ENCODE data around the gene KPNA6.
"Not testable (repeated sequence)": the region's sequence is repeated elsewhere in the genome, so short reads cannot be mapped to it uniquely, and the experiment has no call there.

The KPNA6 gene

DNA sequence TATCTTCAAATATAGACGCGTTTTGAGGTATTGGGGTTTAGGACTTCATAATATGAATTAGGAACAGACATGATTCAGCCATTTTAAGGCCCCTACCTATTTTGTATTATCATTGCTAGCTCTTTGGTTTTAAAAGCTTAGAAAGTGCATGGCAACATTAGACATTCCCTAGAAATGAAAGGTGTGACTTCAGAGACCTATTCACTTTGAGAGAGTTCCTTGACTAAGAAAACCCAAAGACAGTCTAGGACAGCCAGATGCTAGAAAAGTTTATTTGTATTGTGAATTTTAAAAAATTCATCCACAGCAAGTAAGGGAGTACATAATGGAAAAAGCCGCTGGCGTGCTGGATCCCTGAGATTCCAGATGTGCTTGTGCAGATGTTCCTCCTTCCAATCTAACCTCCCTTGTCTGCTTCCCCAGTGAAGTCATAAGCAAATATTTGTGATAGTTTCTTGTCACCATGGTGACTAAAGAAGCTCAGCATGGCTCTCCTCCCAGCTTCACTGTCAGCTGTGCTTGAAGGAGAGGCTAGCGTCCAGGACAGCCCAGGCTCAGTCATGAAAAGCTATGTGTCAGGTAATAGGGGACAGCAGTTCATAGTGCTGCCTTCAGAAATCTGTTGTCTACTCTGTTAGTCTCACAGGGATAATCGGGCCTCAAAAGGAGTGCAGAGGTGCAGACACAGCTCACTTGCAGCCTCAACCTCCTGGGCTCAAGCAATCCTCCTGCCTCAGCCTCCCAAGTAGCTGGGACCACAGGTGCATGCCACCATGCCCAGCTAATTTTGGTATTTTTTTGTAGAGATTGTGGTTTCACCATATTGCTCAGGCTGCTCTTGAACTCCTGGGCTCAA, 34.8 kb downstream of the KPNA6 start:
- DNase-seq (ENCODE audit: low read depth, low spot score): no peak

DNA sequence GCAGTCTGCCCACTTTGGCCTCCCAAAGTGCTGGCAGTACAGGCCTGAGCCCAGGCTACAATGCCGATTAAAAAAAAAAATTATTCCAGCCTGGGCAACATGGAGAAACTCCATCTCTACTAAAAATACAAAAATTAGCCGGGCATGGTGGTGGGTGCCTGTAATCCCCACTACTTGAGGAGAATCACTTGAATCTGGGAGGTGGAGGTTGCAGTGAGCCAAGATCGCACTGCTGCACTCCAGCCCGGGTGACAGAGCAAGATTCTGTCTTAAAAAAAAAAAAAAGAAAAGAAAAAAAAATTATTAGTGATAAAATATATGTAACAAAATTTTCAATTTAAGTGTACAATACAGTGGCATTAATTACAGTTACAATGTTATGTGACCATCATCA, 35.4 kb downstream of the KPNA6 start:
- not testable (repeated sequence) for DNase-seq (ENCODE audit: low read depth, low spot score)

DNA sequence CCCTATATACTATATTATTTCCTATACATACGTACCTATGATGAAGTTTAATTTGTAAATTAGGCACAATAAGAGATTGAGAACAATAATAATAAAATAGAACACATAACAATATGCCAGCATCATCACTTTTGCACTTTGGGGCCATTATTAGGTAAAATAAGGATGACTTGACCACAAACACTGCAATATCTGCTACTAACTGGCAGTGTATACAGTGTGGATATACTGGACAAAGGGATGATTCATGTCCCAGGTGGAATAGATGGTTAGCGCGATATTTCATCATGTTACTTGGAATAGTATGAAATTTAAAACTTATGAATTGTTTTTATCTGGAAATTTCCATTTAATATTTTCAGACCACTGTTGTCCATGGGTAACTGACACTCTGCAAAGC, 36.2 kb downstream of the KPNA6 start:
- no peak for DNase-seq (ENCODE audit: low read depth, low spot score)

DNA sequence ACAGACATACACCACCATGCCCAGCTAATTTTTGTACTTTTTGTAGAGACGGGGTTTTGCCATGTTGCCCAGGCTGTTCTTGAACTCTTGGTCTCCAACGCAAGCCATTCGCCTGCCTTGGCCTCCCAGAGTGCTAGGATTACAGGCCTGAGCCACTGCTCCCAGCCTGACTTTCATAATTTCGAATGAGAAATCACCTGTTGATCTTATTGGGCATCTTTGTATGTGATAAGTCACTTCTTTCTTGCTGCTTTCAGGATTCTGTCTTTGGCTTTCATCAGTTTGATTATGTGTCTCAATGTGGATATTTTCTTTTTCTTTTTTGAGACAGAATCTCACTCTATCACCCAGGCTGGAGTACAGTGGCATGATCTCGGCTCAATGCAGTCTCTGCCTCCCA, 39.9 kb downstream of the KPNA6 start:
- not testable (repeated sequence) for DNase-seq (ENCODE audit: low read depth, low spot score)

DNA sequence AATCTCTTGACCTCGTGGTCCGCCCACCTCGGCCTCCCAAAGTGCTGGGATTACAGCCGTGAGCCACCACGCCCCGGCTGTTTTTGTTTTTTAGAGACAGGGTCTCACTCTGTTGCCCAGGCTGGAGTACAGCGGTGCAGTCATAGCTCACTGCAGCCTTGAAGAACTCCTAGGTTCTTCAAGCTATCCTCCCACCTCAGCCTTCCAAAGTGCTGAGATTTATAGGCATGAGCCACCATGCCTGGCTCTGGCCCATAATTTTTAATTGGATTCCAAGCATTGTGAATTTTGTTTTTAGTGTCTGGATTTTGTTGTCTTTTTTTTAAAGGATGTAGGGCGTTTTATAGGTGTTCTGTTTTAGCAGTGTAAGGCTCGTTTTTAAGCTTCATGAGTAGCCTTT, 43.0 kb downstream of the KPNA6 start:
- no peak for DNase-seq (ENCODE audit: low read depth, low spot score)

DNA sequence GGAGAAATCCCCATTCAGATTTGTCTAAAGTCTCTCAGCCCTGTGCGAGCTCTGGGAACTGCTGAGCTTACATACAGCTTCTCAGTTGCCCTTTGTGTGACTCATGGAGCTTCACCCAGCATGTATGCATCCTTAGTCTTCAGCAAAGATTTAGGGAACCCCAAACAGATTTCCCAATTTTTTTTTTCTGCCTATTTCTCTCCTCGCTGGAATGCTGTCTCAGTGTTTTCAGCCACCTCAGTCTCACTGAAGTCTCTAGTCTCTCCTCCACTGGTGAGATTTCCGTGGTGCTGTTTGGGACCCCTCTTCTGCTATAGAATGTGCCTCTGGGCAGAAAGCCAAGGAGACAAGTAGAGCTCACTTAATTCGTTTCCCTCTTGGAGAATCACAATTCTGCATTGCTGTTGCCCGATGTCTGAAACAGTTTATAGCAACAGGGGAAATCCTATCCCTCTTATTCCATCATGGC, 43.5 kb downstream of the KPNA6 start:
- DNase-seq (ENCODE audit: low read depth, low spot score): no peak

DNA sequence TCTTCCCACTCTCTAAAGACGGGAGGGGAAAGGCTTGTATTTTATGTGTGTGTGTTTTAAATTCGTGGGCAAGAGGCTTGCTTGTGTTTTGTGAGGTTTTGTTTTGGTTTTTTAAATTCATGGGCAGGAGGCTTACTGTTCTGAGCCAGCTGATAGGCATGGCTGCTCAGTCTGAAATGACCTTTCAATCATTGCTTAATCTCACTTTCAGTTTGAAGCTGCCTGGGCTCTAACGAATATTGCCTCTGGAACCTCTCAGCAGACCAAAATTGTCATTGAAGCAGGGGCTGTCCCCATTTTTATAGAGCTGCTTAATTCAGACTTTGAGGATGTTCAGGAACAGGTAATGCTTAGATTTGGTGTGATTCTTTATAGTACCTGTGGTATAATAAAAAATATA, 51.3 kb downstream of the KPNA6 start:
- DNase-seq (ENCODE audit: low read depth, low spot score): no peak

DNA sequence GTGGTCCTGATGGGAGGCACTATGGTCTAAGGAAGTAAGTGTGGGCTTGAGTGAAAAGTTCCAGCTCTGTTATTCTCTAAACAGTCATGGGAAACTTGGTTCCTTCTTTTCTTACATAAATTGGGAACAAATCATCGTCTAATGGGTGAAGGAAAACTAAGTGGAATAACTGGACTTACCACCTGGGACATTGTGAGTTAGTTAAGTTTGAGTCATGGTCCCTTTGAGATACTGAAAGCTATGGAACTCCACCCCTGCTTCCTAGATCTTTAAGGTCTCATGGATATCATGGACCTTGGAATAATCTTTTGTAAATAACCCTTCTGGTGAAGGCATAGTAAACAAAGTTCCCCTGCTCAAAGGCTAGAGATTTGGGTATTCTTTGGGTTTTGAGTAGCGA, 55.5 kb downstream of the KPNA6 start:
- DNase-seq (ENCODE audit: low read depth, low spot score): no peak

DNA sequence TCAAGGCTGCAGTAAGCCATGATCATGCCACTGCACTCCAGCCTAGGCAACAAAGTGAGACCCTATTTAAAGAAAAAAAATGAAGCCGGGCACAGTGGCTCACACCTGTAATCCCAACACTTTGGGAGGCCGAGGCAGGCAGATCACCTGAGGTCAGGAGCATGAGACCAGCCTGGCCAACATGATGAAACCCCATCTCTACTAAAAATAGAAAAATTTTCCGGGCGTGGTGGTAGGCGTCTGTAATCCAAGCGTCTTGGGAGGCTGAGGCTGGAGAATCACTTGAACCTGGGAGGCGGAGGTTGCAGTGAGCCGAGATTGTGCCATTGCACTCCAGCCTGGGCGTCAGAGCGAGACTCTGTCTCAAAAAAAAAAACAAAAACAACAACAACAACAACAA, 57.8 kb downstream of the KPNA6 start:
- DNase-seq (ENCODE audit: low read depth, low spot score): not testable (repeated sequence)

DNA sequence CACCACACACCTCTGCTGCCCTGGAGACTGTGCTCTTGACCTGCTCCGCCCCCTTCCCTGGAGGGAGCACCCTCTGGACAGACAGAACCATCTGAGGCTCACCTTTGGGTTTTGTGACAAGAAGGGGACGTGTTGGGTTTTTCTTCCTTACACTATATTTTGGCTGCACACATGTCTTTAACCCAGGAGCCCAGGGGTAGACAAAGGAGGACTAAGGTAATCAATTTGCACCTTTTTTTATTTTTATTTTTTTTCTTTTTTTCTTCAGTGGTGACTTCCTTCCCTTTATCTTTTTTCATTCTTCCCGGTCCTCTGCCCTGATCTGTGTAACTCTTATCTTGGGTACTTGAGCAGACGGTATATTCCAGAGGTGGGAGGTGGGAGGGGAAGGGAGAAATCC, 63.1 kb downstream of the KPNA6 start:
- DNase-seq (ENCODE audit: low read depth, low spot score): no peak

DNA sequence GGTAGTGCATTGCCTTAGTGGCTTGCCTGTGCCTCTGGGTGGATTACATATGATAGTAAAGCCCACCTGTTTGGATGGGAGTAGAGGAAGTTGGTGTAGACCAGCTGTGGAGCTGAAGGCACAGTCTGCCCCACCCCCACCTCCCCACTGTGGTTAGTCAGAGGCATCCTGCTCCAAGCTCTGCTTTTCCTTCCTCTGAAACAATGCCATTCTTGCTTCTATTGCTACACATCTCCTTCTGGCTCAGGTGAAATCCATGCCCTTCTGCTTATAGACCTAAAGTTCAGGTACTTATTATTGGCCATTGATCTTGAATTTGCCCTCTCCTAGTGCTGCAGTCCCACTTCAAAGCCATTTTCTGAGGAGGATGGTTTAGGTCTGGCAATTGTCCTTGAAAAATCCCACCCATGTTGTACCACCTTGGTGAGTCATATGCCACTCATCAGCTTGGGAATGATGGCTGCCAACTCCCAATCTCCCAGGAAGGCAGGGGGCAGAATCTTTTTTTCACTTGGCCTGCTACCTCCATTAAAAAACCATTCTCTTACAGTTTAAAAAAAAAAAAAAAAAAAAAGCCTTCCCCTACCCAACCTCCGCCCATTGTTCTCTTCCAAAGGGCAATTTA, 64.9 kb downstream of the KPNA6 start:
- no peak for DNase-seq (ENCODE audit: low read depth, low spot score)

DNA sequence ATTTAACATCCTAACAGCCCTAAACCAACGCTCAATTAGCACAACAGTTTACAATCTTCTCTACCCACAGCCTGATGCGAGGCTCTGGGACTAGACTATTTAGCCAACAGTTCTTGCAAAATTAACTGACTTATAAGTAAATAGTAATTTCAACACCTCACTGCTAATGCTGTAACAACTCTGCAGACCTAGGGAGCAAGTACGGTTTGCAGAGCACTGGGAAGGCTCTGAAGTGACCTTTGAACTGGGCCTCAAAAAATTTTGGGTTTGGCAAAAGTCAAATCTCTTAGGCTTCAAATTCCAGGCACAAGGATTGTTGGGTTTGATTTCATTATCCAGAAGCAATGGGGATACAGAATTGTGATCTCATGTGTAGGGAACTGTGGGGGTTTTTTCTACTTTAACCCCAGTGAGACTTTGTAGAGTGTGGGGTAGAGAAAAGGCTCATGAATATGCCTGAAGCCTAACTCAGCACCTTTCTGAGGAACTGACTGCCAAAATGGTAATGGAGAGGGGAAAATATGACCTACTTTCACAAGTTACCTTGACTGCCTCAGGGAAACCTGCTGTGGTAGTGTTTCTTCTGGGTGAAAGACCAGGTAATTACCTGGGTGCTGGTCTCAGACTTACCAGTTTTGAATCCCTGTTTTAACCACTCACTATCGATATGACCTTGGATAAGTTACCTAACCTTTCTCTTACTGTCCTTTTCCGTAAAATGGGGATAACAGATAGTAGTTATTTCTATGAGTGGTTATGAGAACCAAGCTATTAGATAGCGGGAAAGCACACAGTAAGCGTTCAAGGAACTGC, 70.7 kb downstream of the KPNA6 start:
- DNase-seq (ENCODE audit: low read depth, low spot score): no peak

DNA sequence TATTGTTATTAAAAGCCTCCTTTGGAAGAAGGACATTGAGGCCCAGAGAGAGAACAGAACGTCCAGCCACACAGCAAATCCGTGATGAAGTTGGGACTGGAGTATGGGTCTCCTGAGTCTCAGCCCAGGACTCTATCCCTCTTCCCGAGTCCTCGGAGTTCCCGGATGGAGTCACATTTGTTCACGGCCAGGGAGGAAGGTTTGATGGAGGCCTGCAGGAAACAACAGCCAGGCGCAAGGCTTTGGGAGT, 71.3 kb downstream of the KPNA6 start:
- no peak for DNase-seq (ENCODE audit: low read depth, low spot score)

DNA sequence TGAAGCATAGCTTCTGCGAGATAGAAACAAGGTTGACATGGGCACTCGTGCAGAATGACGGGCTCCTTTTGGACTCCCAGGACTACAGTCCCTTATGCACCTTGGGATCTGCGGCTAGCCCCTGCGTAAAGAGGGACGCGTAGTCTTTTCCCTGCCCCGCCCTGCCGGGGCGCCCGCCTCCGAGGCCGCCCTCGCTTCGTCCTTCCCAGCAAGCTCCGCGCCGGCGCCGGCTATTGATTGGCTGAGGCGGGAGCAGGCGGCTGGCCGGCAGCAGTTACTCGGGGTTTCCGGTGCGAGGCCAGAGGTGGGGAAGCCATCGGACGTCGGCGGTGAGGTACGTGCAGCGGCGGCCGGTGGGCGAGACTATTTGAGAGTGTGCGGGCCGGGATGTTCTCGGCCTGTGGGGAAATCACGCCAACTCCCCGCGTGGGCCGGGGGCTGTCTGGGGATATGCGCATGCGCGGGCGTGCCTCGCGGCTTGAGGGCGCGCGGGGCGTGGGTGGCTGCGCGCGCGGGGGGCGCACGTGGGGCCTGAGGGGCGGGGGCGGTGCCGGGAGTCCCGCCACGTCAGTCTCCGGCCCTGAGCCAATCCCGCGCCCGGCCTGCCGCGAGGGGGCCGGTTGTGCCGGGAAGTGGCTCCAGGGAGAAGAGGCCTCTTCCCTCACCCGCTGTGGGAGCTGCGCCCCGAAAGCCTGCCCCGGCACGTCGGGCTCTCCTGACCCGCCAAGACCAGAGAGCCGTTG, 71.8 kb downstream of the KPNA6 start, which contains the start of gene TXLNA:
TSS of gene TXLNA (plus strand) at position 233 of the 743 bp plus-strand sequence. CDS start 671 bp downstream, outside the sequence.
- DNase-seq (ENCODE audit: low read depth, low spot score): peak; percentile 75

DNA sequence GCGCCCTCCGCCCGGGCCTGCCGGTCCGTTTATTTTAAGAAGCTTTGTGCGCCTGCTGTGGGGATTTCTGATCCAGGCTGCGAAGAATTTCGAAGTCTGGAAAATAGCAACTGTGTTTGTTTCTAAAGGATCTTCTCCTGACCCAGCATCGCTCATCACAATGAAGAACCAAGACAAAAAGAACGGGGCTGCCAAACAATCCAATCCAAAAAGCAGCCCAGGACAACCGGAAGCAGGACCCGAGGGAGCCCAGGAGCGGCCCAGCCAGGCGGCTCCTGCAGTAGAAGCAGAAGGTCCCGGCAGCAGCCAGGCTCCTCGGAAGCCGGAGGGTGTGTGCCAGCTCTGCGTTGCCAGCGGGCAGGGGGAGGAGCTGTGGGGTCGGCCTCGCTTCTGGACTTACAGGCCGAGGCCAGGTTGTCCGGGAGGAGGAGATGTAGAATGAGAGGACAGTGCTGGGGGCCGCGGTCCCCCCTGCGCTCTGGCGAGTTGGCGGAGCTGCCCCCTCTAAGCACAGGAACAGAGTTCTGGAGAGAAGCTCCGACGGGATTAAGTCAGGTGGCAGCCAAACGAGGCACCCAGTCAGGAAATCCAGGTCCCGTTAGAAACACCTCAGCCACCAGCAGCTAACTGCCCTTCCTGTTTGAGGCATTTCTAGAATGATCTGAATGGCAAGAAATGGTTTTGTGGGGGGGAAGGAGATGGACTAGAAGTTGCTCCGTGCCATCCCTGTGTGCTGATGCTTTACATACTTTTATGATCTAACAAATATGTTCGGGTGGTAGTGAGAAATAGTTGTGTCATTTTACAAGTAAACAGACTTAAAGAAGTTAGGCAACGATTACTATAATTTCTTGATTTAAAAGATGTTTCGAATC, 72.6 kb downstream of the KPNA6 start:
- no peak for DNase-seq (ENCODE audit: low read depth, low spot score)

DNA sequence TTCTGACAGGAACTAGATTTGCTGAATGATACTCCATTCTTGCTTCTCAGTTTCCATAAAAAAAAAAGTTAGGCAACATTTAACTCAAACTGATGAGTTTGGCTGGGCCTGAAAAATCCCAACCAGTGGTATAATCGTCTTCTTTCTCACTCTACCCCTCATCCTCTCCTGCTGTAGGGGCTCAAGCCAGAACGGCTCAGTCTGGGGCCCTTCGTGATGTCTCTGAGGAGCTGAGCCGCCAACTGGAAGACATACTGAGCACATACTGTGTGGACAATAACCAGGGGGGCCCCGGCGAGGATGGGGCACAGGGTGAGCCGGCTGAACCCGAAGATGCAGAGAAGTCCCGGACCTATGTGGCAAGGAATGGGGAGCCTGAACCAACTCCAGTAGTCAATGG, 73.2 kb downstream of the KPNA6 start:
- no peak for DNase-seq (ENCODE audit: low read depth, low spot score)

DNA sequence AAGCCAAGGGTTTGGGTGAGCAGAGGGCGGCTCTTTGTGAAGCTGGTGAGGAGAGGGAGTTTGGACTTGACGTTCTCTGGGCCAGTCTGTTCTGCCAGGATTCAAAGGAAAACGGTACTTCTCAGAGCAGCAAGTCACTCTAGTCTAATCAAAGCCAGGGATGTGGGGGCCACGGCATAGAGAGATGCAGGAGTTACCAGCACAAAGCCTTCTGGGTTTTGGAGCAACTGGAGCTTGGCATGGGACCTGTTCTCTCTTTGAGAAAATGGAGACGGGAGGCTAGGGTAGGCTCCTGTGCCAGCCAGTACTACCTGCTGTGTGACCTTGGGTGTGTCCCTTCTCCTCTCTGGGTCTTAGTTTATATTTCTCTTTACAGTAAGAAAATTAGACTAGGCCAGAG, 73.7 kb downstream of the KPNA6 start:
- no peak for DNase-seq (ENCODE audit: low read depth, low spot score)

DNA sequence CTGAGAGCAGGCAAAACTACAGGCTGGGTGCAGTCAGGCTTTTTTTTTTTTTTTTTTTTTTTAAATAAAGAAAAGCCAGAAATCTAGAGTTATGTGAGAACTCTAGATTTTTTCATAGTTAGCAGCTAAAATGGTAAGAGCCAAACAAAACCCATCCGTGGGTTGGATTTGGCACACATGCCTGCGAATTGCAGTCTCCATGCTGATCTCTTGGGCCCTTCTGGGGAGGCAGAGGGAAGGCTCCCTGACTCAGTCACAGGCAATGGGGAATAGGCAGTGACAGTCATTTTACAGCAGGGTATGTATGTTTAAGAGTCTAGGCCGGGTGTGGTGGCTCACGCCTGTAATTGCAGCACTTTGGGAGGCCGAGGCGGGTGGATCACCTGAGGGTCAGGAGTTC, 74.2 kb downstream of the KPNA6 start:
- DNase-seq (ENCODE audit: low read depth, low spot score): no peak

DNA sequence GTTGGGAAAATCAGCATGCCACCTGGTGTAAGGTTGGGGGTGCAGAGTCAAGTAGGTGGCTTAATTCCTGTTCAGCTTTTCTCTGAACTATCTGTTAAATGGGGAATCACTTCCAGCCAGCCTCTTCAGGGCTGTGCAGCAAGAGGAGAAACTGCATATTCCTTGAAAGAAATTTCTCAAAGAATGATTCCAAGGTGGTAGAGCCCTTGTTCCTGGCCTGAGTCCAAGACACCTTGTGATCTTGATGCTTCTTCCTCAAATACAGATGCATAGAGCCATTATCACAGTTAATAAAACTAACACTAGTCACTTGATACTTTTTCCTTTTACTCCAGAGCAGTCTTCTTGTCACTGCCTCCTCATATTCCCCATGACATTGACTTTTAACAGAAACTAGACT, 76.8 kb downstream of the KPNA6 start:
- DNase-seq (ENCODE audit: low read depth, low spot score): no peak

DNA sequence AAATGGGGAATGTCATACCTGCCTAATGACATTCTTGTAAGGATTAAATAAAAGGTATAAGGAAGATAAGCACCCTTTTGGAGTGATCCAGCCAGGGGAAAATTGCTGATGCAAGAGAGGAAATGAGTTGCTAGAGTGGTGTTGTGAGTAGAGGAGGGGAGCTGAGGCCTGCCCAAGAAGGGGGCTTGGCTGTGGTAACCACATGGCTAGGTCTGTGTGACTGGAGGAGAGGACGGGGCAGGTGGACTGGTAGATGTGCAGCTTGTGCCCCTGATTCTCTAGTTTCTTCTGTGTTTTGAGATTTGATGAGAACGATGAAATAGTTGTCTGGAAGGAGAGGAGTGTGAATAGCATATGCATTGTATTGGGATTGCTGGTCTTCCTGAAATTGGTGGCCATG, 78.2 kb downstream of the KPNA6 start:
- no peak for DNase-seq (ENCODE audit: low read depth, low spot score)

DNA sequence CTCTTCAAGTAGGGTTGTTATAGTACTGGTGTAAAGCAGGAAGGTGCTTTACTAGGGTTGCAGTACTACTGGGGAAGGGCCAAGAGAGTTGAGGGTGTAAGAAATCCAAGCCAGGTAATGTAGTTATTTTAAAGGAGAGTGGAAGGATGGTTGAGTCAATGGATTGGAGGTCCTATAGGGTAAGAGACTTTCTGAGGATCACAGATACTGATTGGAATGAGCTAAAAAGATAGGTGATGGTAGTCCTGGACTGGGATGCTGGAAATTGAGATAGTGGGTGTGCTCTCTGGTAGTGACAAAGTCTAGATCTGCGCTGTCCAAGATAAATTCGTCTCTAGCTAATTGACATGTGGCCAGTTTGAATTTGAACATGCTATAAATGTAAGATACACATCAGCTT, 78.6 kb downstream of the KPNA6 start:
- DNase-seq (ENCODE audit: low read depth, low spot score): no peak
